ENCODE measurements around the gene MAP3K3. TPM values are rescaled to one million over a fixed set of nuclear protein-coding genes. Genes with fewer than 3 reads are reported as not detected.

MAP3K3 gene
- total RNA-seq, 2 donors from 2014 or later = 30.8 to 38.7 TPM

- Mint-ChIP-seq H3K27me3 (no peaks in the 10 kb centered on the region), H3K9me3 (no peaks in the 10 kb centered on the region), H3K27ac (peak overlapping the region; percentile 8), H3K36me3 (ENCODE audit: low read depth) (peaks cover 64% of the 10 kb centered on the region), H3K4me1 (peaks cover 4% of the 10 kb centered on the region), H3K4me3 (no peak overlapping the region)
- ATAC-seq (replicated peaks) = no peak
Observed at GRCh38 chr17:63653050-63653449, 30.8 kb downstream of the MAP3K3 start.

- Mint-ChIP-seq H3K4me1 (no peaks in the 10 kb centered on the region), H3K9me3 (no peaks in the 10 kb centered on the region), H3K27me3 (no peaks in the 10 kb centered on the region), H3K27ac (no peak overlapping the region), H3K4me3 (no peak overlapping the region), H3K36me3 (ENCODE audit: low read depth) (peaks cover 82% of the 10 kb centered on the region)
- no peak for ATAC-seq (replicated peaks)
Observed at GRCh38 chr17:63657786-63658185, 35.6 kb downstream of the MAP3K3 start.

- Mint-ChIP-seq H3K9me3 (no peaks in the 10 kb centered on the region), H3K36me3 (ENCODE audit: low read depth) (peaks cover 82% of the 10 kb centered on the region), H3K27ac (no peak overlapping the region), H3K4me3 (no peak overlapping the region), H3K4me1 (no peaks in the 10 kb centered on the region), H3K27me3 (no peaks in the 10 kb centered on the region)
- ATAC-seq (replicated peaks) = no peak
Observed at GRCh38 chr17:63658366-63658765, 36.1 kb downstream of the MAP3K3 start.

- ATAC-seq (replicated peaks) = no peak
- H3K4me1 Mint-ChIP-seq = no peaks in the 10 kb centered on the region
- H3K36me3 Mint-ChIP-seq (ENCODE audit: low read depth) = peaks cover 79% of the 10 kb centered on the region
- H3K9me3 Mint-ChIP-seq = no peaks in the 10 kb centered on the region
- H3K27me3 Mint-ChIP-seq = no peaks in the 10 kb centered on the region
- no peak overlapping the region for H3K4me3 Mint-ChIP-seq
- H3K27ac Mint-ChIP-seq = no peak overlapping the region
Observed at GRCh38 chr17:63659850-63660249, 37.6 kb downstream of the MAP3K3 start.

DNA sequence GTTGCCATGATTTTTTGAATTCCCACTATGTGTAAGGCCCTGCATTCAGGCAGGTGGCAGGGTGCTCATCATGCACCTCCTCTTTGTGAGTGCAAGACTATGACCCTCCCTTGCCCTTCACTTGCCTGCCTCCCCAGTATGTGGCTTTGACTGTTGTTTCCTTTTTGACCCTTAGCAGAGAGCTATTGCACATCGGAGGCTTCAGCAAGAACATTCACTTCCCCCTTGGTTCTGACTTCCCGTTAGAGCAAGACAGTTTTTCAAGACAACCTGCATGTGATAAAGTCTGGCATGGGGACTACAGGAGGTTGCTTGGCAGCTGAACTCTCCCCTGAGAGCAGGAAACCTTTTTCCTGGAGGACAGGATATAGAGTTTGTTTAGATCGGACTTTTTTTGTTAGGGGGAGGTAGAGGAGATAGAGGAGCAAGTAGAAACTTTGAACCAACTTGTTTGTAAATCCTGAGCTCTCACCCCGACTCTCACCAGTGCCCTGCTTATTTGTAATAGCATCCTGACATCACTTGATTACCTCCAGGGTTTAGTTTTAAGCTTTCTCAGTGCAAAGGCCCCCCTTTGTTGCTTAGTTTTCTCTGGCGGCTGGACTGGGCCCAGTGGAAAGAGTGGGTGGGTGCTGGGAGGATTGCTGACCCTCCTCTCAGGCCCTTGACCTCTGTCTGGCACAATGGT is 43.5 kb downstream of the MAP3K3 start:
- Mint-ChIP-seq H3K4me3 (no peak overlapping the region), H3K9me3 (no peaks in the 10 kb centered on the region)

GRCh38 chr17:63672856-63673255 is 50.6 kb downstream of the MAP3K3 start:
- no peak for ATAC-seq (replicated peaks)

More for the DNA sequence above, 43.5 kb downstream of the MAP3K3 start:
- peaks cover 2% of the 10 kb centered on the region for H3K4me1 Mint-ChIP-seq
- H3K27me3 Mint-ChIP-seq = no peaks in the 10 kb centered on the region
- ATAC-seq (replicated peaks) = no peak
- H3K27ac Mint-ChIP-seq = peak overlapping the region; percentile 7
- H3K36me3 Mint-ChIP-seq (ENCODE audit: low read depth) = peaks cover 86% of the 10 kb centered on the region

GRCh38 chr17:63675231-63675606 is 53.0 kb downstream of the MAP3K3 start:
- H3K36me3 Mint-ChIP-seq (ENCODE audit: low read depth) = peaks cover 48% of the 10 kb centered on the region
- no peak overlapping the region for H3K4me3 Mint-ChIP-seq
- H3K9me3 Mint-ChIP-seq = no peaks in the 10 kb centered on the region
- H3K27me3 Mint-ChIP-seq = no peaks in the 10 kb centered on the region
- ATAC-seq (replicated peaks) = no peak
- peaks cover 6% of the 10 kb centered on the region for H3K4me1 Mint-ChIP-seq
- peak overlapping the region; percentile 15 for H3K27ac Mint-ChIP-seq

More at GRCh38 chr17:63672856-63673255, 50.6 kb downstream of the MAP3K3 start:
- no peaks in the 10 kb centered on the region for H3K27me3 Mint-ChIP-seq
- H3K27ac Mint-ChIP-seq = no peak overlapping the region
- H3K4me1 Mint-ChIP-seq = peaks cover 6% of the 10 kb centered on the region
- H3K4me3 Mint-ChIP-seq = no peak overlapping the region
- H3K36me3 Mint-ChIP-seq (ENCODE audit: low read depth) = peaks cover 63% of the 10 kb centered on the region
- no peaks in the 10 kb centered on the region for H3K9me3 Mint-ChIP-seq

GRCh38 chr17:63675607-63676546 is 53.7 kb downstream of the MAP3K3 start:
- peaks cover 48% of the 10 kb centered on the region for H3K36me3 Mint-ChIP-seq (ENCODE audit: low read depth)
- peak overlapping the region; percentile 83 for H3K27ac Mint-ChIP-seq
- no peak for ATAC-seq (replicated peaks)

DNA sequence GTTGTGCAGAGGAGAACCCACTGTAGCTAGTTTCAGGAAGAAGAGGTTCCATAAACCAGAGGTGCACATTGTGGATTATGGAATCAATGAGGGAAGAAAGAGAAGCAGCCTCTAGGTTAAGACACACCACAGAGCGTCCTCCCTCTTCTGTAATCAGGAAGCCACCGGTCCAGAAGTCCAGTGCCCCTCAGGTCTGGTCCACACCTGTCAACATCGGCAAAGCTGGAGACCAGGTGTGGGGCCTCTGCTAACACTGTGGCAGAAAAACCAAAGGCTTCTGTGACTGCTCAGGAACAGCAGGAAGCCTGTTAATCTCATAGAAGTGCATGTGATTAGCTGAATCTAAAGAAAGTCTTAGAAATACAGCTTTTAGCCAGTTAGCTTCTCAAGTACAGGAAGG is 54.4 kb downstream of the MAP3K3 start:
- Mint-ChIP-seq H3K27ac (peak overlapping the region; percentile 83), H3K4me3 (no peak overlapping the region), H3K36me3 (ENCODE audit: low read depth) (peaks cover 45% of the 10 kb centered on the region), H3K27me3 (no peaks in the 10 kb centered on the region), H3K9me3 (no peaks in the 10 kb centered on the region), H3K4me1 (no peaks in the 10 kb centered on the region)
- ATAC-seq (replicated peaks) = no peak

More at GRCh38 chr17:63675607-63676546, 53.7 kb downstream of the MAP3K3 start:
- Mint-ChIP-seq H3K9me3 (no peaks in the 10 kb centered on the region), H3K27me3 (no peaks in the 10 kb centered on the region), H3K4me1 (peaks cover 2% of the 10 kb centered on the region), H3K4me3 (no peak overlapping the region)

DNA sequence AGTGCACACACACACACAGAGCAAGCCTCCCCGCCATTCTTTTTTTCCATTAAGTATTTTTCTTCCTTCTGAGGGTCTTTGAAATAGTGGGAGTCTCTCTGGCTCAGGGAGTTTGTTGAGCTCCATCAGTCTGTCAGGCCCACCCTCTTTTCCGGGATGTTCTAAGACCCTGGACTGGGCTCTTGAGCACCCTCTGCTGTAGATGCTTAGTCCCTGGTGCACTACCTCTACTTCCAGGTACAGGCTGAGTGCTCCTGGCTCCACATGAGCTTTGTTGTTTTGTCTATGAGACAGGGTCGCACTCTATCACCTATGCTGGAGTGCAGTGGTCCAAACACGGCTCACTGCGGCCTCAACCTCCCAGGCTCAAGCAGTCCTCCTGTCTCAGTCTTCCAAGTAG is 57.0 kb downstream of the MAP3K3 start:
- Mint-ChIP-seq H3K4me1 (no peaks in the 10 kb centered on the region), H3K9me3 (no peaks in the 10 kb centered on the region), H3K27ac (peak overlapping the region; percentile 76), H3K36me3 (ENCODE audit: low read depth) (peaks cover 44% of the 10 kb centered on the region), H3K4me3 (no peak overlapping the region), H3K27me3 (no peaks in the 10 kb centered on the region)
- ATAC-seq (replicated peaks) = no peak

DNA sequence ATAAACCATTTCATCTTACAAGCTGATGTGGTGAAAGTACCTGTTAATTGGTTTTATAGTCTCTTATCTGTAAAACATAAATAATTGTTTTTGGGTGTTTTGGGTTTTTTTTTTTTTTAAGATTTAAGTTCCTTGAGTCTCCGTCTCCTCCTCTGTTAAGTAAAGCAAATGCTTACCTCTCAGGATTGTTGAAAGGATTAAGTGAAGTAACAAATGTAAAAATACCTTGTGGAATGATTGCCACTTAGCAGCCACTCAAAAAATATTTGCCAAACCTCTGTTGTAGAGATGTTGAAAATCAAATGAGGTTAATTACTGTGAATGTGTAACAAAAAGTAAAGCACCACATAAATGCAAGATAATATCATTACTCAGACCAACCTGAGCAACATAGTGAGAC is 58.5 kb downstream of the MAP3K3 start:
- no peak overlapping the region for H3K4me3 Mint-ChIP-seq

DNA sequence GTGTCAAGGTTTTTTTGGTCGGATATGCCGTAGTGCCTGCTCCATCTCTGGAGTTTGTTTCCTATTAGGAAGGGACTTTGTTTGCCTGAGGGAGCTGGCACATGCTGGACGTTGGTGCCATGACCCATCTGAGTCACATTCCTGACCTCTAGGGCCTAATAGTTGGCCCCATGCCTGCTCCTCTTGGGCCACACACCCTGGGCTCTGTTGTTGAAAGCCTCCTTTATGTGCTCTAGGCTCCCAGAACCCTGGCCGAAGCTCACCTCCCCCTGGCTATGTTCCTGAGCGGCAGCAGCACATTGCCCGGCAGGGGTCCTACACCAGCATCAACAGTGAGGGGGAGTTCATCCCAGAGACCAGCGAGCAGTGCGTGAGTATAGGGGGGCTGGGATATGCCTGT is 59.3 kb downstream of the MAP3K3 start:
- H3K4me1 Mint-ChIP-seq = peaks cover 9% of the 10 kb centered on the region
- peaks cover 54% of the 10 kb centered on the region for H3K36me3 Mint-ChIP-seq (ENCODE audit: low read depth)
- H3K27me3 Mint-ChIP-seq = no peaks in the 10 kb centered on the region
- no peak for ATAC-seq (replicated peaks)
- H3K4me3 Mint-ChIP-seq = no peak overlapping the region
- peak overlapping the region; percentile 61 for H3K27ac Mint-ChIP-seq
- H3K9me3 Mint-ChIP-seq = no peaks in the 10 kb centered on the region

More for the DNA sequence above, 58.5 kb downstream of the MAP3K3 start:
- Mint-ChIP-seq H3K27ac (peak overlapping the region; percentile 61), H3K9me3 (no peaks in the 10 kb centered on the region), H3K36me3 (ENCODE audit: low read depth) (peaks cover 52% of the 10 kb centered on the region), H3K4me1 (peaks cover under 1% of the 10 kb centered on the region), H3K27me3 (no peaks in the 10 kb centered on the region)
- ATAC-seq (replicated peaks) = no peak

DNA sequence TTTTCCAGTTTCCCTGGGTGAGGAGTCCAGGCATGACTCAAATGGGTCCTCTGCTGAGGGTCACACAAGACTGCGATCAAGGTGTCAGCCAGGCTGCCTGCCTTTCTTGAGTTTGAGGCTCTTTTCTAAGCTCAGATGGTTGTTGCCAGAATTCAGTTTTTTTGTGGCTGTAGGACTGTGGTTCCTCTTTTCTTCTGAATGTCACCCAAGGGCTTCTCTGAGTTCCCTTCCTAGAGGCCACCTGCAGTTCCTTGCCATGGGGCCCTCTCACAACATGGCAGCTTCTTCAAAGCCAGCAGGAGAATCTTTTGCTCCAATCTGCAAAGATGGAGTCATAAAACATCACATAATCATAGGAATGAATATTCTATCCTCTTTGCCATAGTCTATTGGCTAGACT is 60.2 kb downstream of the MAP3K3 start:
- H3K27ac Mint-ChIP-seq = no peak overlapping the region
- H3K4me3 Mint-ChIP-seq = no peak overlapping the region
- no peak for ATAC-seq (replicated peaks)
- peaks cover 9% of the 10 kb centered on the region for H3K4me1 Mint-ChIP-seq
- no peaks in the 10 kb centered on the region for H3K9me3 Mint-ChIP-seq
- peaks cover 54% of the 10 kb centered on the region for H3K36me3 Mint-ChIP-seq (ENCODE audit: low read depth)
- no peaks in the 10 kb centered on the region for H3K27me3 Mint-ChIP-seq

GRCh38 chr17:63682981-63683380 is 60.8 kb downstream of the MAP3K3 start:
- peaks cover 57% of the 10 kb centered on the region for H3K36me3 Mint-ChIP-seq (ENCODE audit: low read depth)
- no peak overlapping the region for H3K4me3 Mint-ChIP-seq
- no peaks in the 10 kb centered on the region for H3K9me3 Mint-ChIP-seq
- H3K27ac Mint-ChIP-seq = no peak overlapping the region
- peaks cover 9% of the 10 kb centered on the region for H3K4me1 Mint-ChIP-seq
- no peaks in the 10 kb centered on the region for H3K27me3 Mint-ChIP-seq
- no peak for ATAC-seq (replicated peaks)

- H3K27me3 Mint-ChIP-seq = no peaks in the 10 kb centered on the region
- peak overlapping the region; percentile 88 for H3K27ac Mint-ChIP-seq
- peaks cover 74% of the 10 kb centered on the region for H3K36me3 Mint-ChIP-seq (ENCODE audit: low read depth)
- H3K4me3 Mint-ChIP-seq = no peak overlapping the region
- H3K4me1 Mint-ChIP-seq = peaks cover 9% of the 10 kb centered on the region
- no peaks in the 10 kb centered on the region for H3K9me3 Mint-ChIP-seq
- ATAC-seq (replicated peaks) = no peak
Observed at GRCh38 chr17:63685041-63685440, 62.8 kb downstream of the MAP3K3 start.

Measured in activated T-helper 17 cell treated with anti-CD3 and anti-CD28 coated beads, Interleukin-2, amount 50 U/mL, for 72 hours (primary cell).